PC-3 (cell line): ENCODE data around the gene ZNF546. TPM values are rescaled to one million over a fixed set of nuclear protein-coding genes. Genes with fewer than 3 reads are reported as not detected.

Experiments used
- ATAC-seq: fragments of 200-7000 bp; cut with Tn5 transposase; 2 replicates; pipeline ENCODE4 v1.9.1; 2020; ENCODE audit warnings: mild to moderate bottlenecking, moderate library complexity
- BruUV-seq: library from RNA; stranded (reverse); fragments of 400-500 nt; replicated peaks from 2 replicates; lab custom pipeline; 2021; lab: Mats Ljungman, UMichigan
- CTCF ChIA-PET: fragments of 300-600 bp; sonication (Branson Sonifier 250); formaldehyde crosslinking; loops from one replicate; lab custom pipeline; 2022; ENCODE audit warnings: antibody characterized with exemption; lab: Charles Lee
- POLR2A ChIA-PET: fragments of 300-600 bp; sonication (Branson Sonifier 250); formaldehyde crosslinking; loops from one replicate; lab custom pipeline; 2022; ENCODE audit warnings: antibody characterized with exemption; ENCODE audit not compliant: unreplicated experiment; lab: Charles Lee
- DNase-seq: peaks from one replicate; pipeline ENCODE4 v3.0.0-alpha.2; 2015
- H2AFZ ChIP-seq: fragments of 300-600 bp; sonication (generic); 2 replicates; pipeline ENCODE4 v1.6.0; 2016; ENCODE audit warnings: antibody characterized with exemption, low read length
- H3F3A ChIP-seq: fragments of 300-600 bp; sonication (generic); one replicate; pipeline ENCODE4 v1.6.0; 2017; ENCODE audit warnings: antibody characterized with exemption, low read length, control low read depth, mild to moderate bottlenecking; ENCODE audit not compliant: unreplicated experiment
- H3K27ac ChIP-seq: fragments of 300-600 bp; sonication (generic); 2 replicates; pipeline ENCODE4 v1.5.1; 2016; ENCODE audit warnings: mild to moderate bottlenecking, low read length
- H3K27me3 ChIP-seq: fragments of 300-600 bp; sonication (generic); 2 replicates; pipeline ENCODE4 v1.6.1; 2016; ENCODE audit warnings: low read length, mixed read lengths
- H3K36me3 ChIP-seq: fragments of 300-600 bp; sonication (generic); 2 replicates; pipeline ENCODE4 v1.6.1; 2016; ENCODE audit warnings: low read depth, mixed run types, low read length, mixed read lengths
- H3K4me1 ChIP-seq: fragments of 300-600 bp; sonication (generic); 2 replicates; pipeline ENCODE4 v1.5.1; 2016; ENCODE audit warnings: low read length; ENCODE audit not compliant: insufficient read depth
- H3K4me2 ChIP-seq: fragments of 300-600 bp; sonication (generic); 2 replicates; pipeline ENCODE4 v1.6.0; 2016; ENCODE audit warnings: low read length
- H3K4me3 ChIP-seq: fragments of 300-600 bp; sonication (generic); 2 replicates; pipeline ENCODE4 v1.5.1; 2016; ENCODE audit warnings: mild to moderate bottlenecking, low read length, mixed read lengths
- H3K79me2 ChIP-seq: fragments of 300-600 bp; sonication (generic); 2 replicates; pipeline ENCODE4 v1.6.1; 2017; ENCODE audit warnings: low read length, mixed read lengths
- H3K9ac ChIP-seq: fragments of 300-600 bp; sonication (generic); 2 replicates; pipeline ENCODE4 v1.6.0; 2016; ENCODE audit warnings: mild to moderate bottlenecking, low read length
- H3K9me2 ChIP-seq: fragments of 300-600 bp; sonication (generic); replicated peaks from 2 replicates; pipeline ENCODE4 v1.6.1; 2016; ENCODE audit warnings: mixed run types, low read length, mixed read lengths
- H3K9me3 ChIP-seq: fragments of 300-600 bp; sonication (generic); 2 replicates; pipeline ENCODE4 v1.6.1; 2016; ENCODE audit warnings: low read length, mixed read lengths
- H4K20me1 ChIP-seq: fragments of 300-600 bp; sonication (generic); 2 replicates; pipeline ENCODE4 v1.6.1; 2016; ENCODE audit warnings: low read length, mixed read lengths
- EZH2 ChIP-seq: fragments of 300-600 bp; sonication (generic); IDR thresholded peaks from one replicate; pipeline ENCODE4 v1.6.1; 2017; ENCODE audit warnings: antibody characterized with exemption, mild to moderate bottlenecking, low read length; ENCODE audit not compliant: unreplicated experiment
- EZH2phosphoT487 ChIP-seq: fragments of 300-600 bp; sonication (generic); IDR thresholded peaks from 2 replicates; pipeline ENCODE4 v1.6.1; 2018; ENCODE audit warnings: mild to moderate bottlenecking, antibody characterized with exemption, low read length, borderline replicate concordance
- intact Hi-C: fragments of 100-400 bp; cut with micrococcal nuclease; formaldehyde crosslinking; loops from 2 replicates; pipeline ENCODE4 v1.9.0; 2023
- total RNA-seq: library from RNA; depleted of rRNA; stranded (reverse); fragments of >200 nt; gene quantifications from 2 replicates; pipeline ENCODE4 v1.2.3, GENCODE V29; 2014
- TF ChIP-seq, protein P1 (sequence below): fragments of 300-600 bp; sonication (generic); conservative IDR thresholded peaks from 2 replicates; pipeline ENCODE4 v1.5.1; 2017; ENCODE audit warnings: antibody characterized with exemption, low read depth, mild to moderate bottlenecking, low read length

The ZNF546 gene
- total RNA-seq, 1 experiment from 2014 or later = 2.5 TPM

DNA sequence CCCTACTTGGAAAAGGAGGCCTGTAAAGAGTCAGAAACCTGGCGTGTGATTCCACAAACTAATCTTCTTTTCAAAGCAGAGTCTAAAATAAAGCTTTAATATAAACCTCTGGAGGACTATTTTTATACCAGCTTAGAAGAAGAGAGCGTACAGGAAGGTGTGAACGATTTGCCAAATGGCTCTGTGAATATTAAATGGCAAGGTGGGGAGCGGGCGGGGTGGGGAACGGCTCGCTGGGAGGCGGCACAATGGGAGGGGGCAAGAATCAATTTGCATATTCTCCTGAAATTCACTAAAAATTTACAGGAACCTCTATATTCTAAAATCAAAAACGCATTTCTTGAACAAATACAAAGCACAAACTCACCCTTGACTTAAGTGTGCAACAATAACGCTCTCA is 58.2 kb downstream of the ZNF546 start:
- ChIA-PET CTCF (no interaction called here), POLR2A (no interaction called here)
- no peak for DNase-seq
- H3K27ac ChIP-seq = no peak overlapping the region
- TF ChIP-seq EZH2phosphoT487 (no peak), EZH2 (no peak)
- TF ChIP-seq, protein P1, sequence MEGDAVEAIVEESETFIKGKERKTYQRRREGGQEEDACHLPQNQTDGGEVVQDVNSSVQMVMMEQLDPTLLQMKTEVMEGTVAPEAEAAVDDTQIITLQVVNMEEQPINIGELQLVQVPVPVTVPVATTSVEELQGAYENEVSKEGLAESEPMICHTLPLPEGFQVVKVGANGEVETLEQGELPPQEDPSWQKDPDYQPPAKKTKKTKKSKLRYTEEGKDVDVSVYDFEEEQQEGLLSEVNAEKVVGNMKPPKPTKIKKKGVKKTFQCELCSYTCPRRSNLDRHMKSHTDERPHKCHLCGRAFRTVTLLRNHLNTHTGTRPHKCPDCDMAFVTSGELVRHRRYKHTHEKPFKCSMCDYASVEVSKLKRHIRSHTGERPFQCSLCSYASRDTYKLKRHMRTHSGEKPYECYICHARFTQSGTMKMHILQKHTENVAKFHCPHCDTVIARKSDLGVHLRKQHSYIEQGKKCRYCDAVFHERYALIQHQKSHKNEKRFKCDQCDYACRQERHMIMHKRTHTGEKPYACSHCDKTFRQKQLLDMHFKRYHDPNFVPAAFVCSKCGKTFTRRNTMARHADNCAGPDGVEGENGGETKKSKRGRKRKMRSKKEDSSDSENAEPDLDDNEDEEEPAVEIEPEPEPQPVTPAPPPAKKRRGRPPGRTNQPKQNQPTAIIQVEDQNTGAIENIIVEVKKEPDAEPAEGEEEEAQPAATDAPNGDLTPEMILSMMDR = no peak
- intact Hi-C loops = no loop called here
- H3K9ac ChIP-seq = peak overlapping the region; percentile 84
- peaks cover 3% of the 10 kb centered on the region; the same call in 1 of the 2 replicates for H3K4me1 ChIP-seq
- H3K27me3 ChIP-seq = no peaks in the 10 kb centered on the region
- H3K9me2 ChIP-seq = no peaks in the 10 kb centered on the region
- ATAC-seq = peak; percentile 8; the same call in 1 of the 2 replicates
- peak overlapping the region; percentile 99 for H3K4me2 ChIP-seq
- peaks cover 8% of the 10 kb centered on the region; the same call in 1 of the 2 replicates for H3K36me3 ChIP-seq
- BruUV-seq = no TSS peak
- H3K4me3 ChIP-seq = peak overlapping the region; percentile 99
- peak overlapping the region; percentile 100 for H2AFZ ChIP-seq
- peaks cover 52% of the 10 kb centered on the region for H3K79me2 ChIP-seq
- peaks cover 10% of the 10 kb centered on the region; the same call in 1 of the 2 replicates for H3K9me3 ChIP-seq
- no peaks in the 10 kb centered on the region for H4K20me1 ChIP-seq
- no peaks in the 10 kb centered on the region for H3F3A ChIP-seq

DNA sequence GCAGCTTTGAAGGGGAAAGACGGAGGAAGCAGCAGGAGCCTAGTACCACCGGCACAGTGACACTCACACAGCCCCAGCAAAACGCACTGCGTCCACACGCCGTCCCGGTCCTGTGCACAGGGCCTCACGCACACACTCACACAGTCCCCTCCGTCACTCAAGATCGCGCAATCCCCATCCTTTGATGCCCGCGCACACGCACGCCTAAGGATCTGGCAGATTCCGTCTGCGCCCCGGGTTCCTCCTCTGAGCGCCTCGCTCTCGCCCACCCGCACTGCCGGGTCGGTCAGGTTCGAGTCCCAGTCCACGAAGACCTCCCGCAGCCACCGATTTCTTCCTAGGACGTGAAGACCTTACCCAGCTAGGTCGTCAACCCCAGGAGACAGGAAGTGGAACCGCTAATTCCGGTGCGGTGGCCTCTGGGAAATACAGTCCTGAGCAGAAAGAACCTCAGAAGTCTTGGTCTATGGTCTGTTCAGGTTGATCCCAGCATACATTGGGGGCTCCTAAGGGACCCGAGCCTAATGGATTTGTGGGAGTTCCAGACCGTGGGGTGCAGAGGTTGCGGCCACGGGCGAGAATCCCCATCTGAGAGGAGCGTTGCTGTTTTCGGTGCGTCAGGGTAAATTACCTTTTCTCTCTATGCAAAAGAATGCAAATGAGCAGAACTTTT is 59.1 kb downstream of the ZNF546 start, which contains the start of gene ZNF780B:
ZNF780B (minus strand) TSS at position 400 of the 673 bp plus-strand sequence. CDS start 5,899 bp downstream, outside the sequence.
- ChIA-PET CTCF (no interaction called here), POLR2A (no interaction called here)
- no peaks in the 10 kb centered on the region for H3F3A ChIP-seq
- H3K27me3 ChIP-seq = no peaks in the 10 kb centered on the region
- peaks cover 3% of the 10 kb centered on the region; the same call in 1 of the 2 replicates for H3K4me1 ChIP-seq
- H2AFZ ChIP-seq = peak within 1 kb of the TSS; percentile 100
- H3K9me3 ChIP-seq = peaks cover 10% of the 10 kb centered on the region; the same call in 1 of the 2 replicates
- peaks cover 52% of the 10 kb centered on the region for H3K79me2 ChIP-seq
- intact Hi-C loops = loop anchor here (2.0 kb wide), 1 partner anchor 85 kb away; the partner anchor contains the start of gene PSMC4
- TF ChIP-seq EZH2 (no peak), EZH2phosphoT487 (no peak)
- TF ChIP-seq, protein P1 = no peak
- BruUV-seq = TSS peak; percentile 62
- peak within 1 kb of the TSS; percentile 84 for H3K9ac ChIP-seq
- 0 out of 2 replicates have a peak within 1 kb of the TSS, but pooled peaks have one; percentile 20 for H3K27ac ChIP-seq
- no peaks in the 10 kb centered on the region for H4K20me1 ChIP-seq
- ATAC-seq (peak; percentile 96), DNase-seq (peak; percentile 49)
- peak within 1 kb of the TSS; percentile 99 for H3K4me3 ChIP-seq
- H3K9me2 ChIP-seq = no peaks in the 10 kb centered on the region
- H3K4me2 ChIP-seq = peak within 1 kb of the TSS; percentile 99
- H3K36me3 ChIP-seq = peaks cover 8% of the 10 kb centered on the region; the same call in 1 of the 2 replicates
